H9 (cell line): Measurements from ENCODE around the gene TMEM45B. TPM values are rescaled to one million over a fixed set of nuclear protein-coding genes. Genes with fewer than 3 reads are reported as not detected.
"Not testable (repeated sequence)": the region's sequence is repeated elsewhere in the genome, so short reads cannot be mapped to it uniquely, and the experiment has no call there.

Experiments used
- DNase-seq: peaks from one replicate; pipeline ENCODE4 v3.0.0-alpha.2; 2017
- H2AFZ ChIP-seq: one replicate; pipeline ENCODE4 v1.6.1; 2013; ENCODE audit warnings: mild to moderate bottlenecking, low read length, control low read depth, moderate library complexity
- H2AK5ac ChIP-seq: 2 replicates; pipeline ENCODE4 v1.6.1; 2013; ENCODE audit warnings: low read length, control low read depth, mixed read lengths; ENCODE audit not compliant: insufficient read length
- H2BK120ac ChIP-seq: one replicate; pipeline ENCODE4 v1.6.1; 2013; ENCODE audit warnings: low read depth, mild to moderate bottlenecking, low read length, control low read depth, inconsistent platforms; ENCODE audit not compliant: poor library complexity, severe bottlenecking
- H2BK12ac ChIP-seq: 2 replicates; pipeline ENCODE4 v1.6.1; 2013; ENCODE audit warnings: low read length, control low read depth, mixed read lengths, low read depth; ENCODE audit not compliant: insufficient read length
- H2BK15ac ChIP-seq: 2 replicates; pipeline ENCODE4 v1.6.1; 2013; ENCODE audit warnings: low read depth, low read length, control low read depth
- H2BK20ac ChIP-seq: one replicate; pipeline ENCODE4 v1.6.1; 2013; ENCODE audit warnings: low read depth, mild to moderate bottlenecking, low read length, control low read depth, inconsistent platforms; ENCODE audit not compliant: poor library complexity, severe bottlenecking
- H2BK5ac ChIP-seq: 2 replicates; pipeline ENCODE4 v1.6.1; 2013; ENCODE audit warnings: low read length, control low read depth, mixed read lengths; ENCODE audit not compliant: insufficient read length
- H3K14ac ChIP-seq: 2 replicates; pipeline ENCODE4 v1.6.1; 2013; ENCODE audit warnings: low read length, control low read depth; ENCODE audit not compliant: insufficient read depth
- H3K18ac ChIP-seq: 2 replicates; pipeline ENCODE4 v1.6.1; 2013; ENCODE audit warnings: low read depth, mild to moderate bottlenecking, mixed read lengths, low read length, control low read depth; ENCODE audit not compliant: insufficient read length
- H3K23ac ChIP-seq: 2 replicates; pipeline ENCODE4 v1.6.1; 2013; ENCODE audit warnings: low read length, control low read depth, mixed read lengths, low read depth; ENCODE audit not compliant: insufficient read length
- H3K23me2 ChIP-seq: 2 replicates; pipeline ENCODE4 v1.6.1; 2013; ENCODE audit warnings: low read depth, mild to moderate bottlenecking, mixed read lengths, low read length, control low read depth; ENCODE audit not compliant: insufficient read length, poor library complexity, severe bottlenecking
- H3K27ac ChIP-seq: 2 replicates; pipeline ENCODE4 v1.5.1; 2013; ENCODE audit warnings: low read length, control low read depth, mixed read lengths, low read depth; ENCODE audit not compliant: insufficient read length
- H3K27me3 ChIP-seq: 2 replicates; pipeline ENCODE4 v1.6.1; 2013; ENCODE audit warnings: low read length, control low read depth, inconsistent platforms; ENCODE audit not compliant: insufficient read depth
- H3K4ac ChIP-seq: 2 replicates; pipeline ENCODE4 v1.6.1; 2013; ENCODE audit warnings: low read depth, mild to moderate bottlenecking, control low read depth, inconsistent platforms, low read length, moderate library complexity
- H3K4me1 ChIP-seq: 2 replicates; pipeline ENCODE4 v1.6.1; 2013; ENCODE audit warnings: low read length, control low read depth, inconsistent platforms; ENCODE audit not compliant: insufficient read depth
- H3K4me2 ChIP-seq: 2 replicates; pipeline ENCODE4 v1.6.1; 2013; ENCODE audit warnings: low read length, control low read depth, mixed read lengths; ENCODE audit not compliant: insufficient read length, insufficient read depth
- H3K56ac ChIP-seq: 2 replicates; pipeline ENCODE4 v1.6.1; 2013; ENCODE audit warnings: low read depth, mild to moderate bottlenecking, mixed read lengths, low read length, control low read depth; ENCODE audit not compliant: insufficient read length
- H3K79me1 ChIP-seq: 2 replicates; pipeline ENCODE4 v1.6.1; 2013; ENCODE audit warnings: low read depth, mild to moderate bottlenecking, moderate library complexity, low read length, control low read depth, inconsistent platforms; ENCODE audit not compliant: insufficient read depth, poor library complexity, severe bottlenecking
- H3K79me2 ChIP-seq: 2 replicates; pipeline ENCODE4 v1.6.1; 2013; ENCODE audit warnings: low read length, control low read depth, inconsistent platforms; ENCODE audit not compliant: insufficient read depth
- H3K9ac ChIP-seq: 2 replicates; pipeline ENCODE4 v1.6.1; 2013; ENCODE audit warnings: low read length, control low read depth, mixed read lengths; ENCODE audit not compliant: insufficient read length; ENCODE audit errors: extremely low read depth
- H3K9me3 ChIP-seq: one replicate; pipeline ENCODE4 v1.6.1; 2013; ENCODE audit warnings: low read depth, low read length, inconsistent platforms; ENCODE audit not compliant: control insufficient read depth
- H3T11ph ChIP-seq: one replicate; pipeline ENCODE4 v1.6.1; 2013; ENCODE audit warnings: mild to moderate bottlenecking, low read length, control low read depth, inconsistent platforms
- H4K20me1 ChIP-seq: one replicate; pipeline ENCODE4 v1.6.1; 2013; ENCODE audit not compliant: control insufficient read depth, insufficient read length, insufficient read depth
- H4K5ac ChIP-seq: 2 replicates; pipeline ENCODE4 v1.6.1; 2013; ENCODE audit warnings: low read depth, mild to moderate bottlenecking, mixed read lengths, low read length, control low read depth; ENCODE audit not compliant: insufficient read length
- H4K8ac ChIP-seq: replicated peaks from 2 replicates; pipeline ENCODE4 v1.6.1; 2013; ENCODE audit warnings: low read length, control low read depth, mixed read lengths, low read depth; ENCODE audit not compliant: insufficient read length
- H4K91ac ChIP-seq: 2 replicates; pipeline ENCODE4 v1.6.1; 2013; ENCODE audit warnings: low read depth, mild to moderate bottlenecking, moderate library complexity, mixed read lengths, low read length, control low read depth; ENCODE audit not compliant: insufficient read length
- H3K27ac Mint-ChIP-seq, 3 experiments: 2 replicates in 2 of 3; 3 replicates in 1 of 3; pipeline ENCODE4 v1.8.0; 2020 to 2021; ENCODE audit warnings: mixed read lengths in 3 of 3, mild to moderate bottlenecking in 1 of 3, moderate library complexity in 1 of 3
- H3K27me3 Mint-ChIP-seq: 2 replicates; pipeline ENCODE4 v1.8.0; 2021; ENCODE audit warnings: low read depth, mild to moderate bottlenecking, moderate library complexity, mixed read lengths
- H3K36me3 Mint-ChIP-seq, 3 experiments: 2 replicates in 2 of 3; 3 replicates in 1 of 3; pipeline ENCODE4 v1.8.0; 2020 to 2021; ENCODE audit warnings: low read depth in 3 of 3, mixed read lengths in 3 of 3; ENCODE audit not compliant: insufficient read depth in 1 of 3
- H3K4me1 Mint-ChIP-seq, 2 experiments: 2 replicates each; pipeline ENCODE4 v1.8.0; 2020; ENCODE audit warnings: mixed read lengths in 2 of 2
- H3K4me3 Mint-ChIP-seq, 2 experiments: 2 replicates in 1 of 2; 3 replicates in 1 of 2; pipeline ENCODE4 v1.8.0; 2020 to 2021; ENCODE audit warnings: mild to moderate bottlenecking in 2 of 2, mixed read lengths in 2 of 2, moderate library complexity in 1 of 2
- H3K9me3 Mint-ChIP-seq, 2 experiments: 2 replicates in 1 of 2; 3 replicates in 1 of 2; pipeline ENCODE4 v1.8.0; 2020; ENCODE audit warnings: mild to moderate bottlenecking in 2 of 2, mixed read lengths in 2 of 2, moderate library complexity in 1 of 2
- CTCF ChIP-seq: fragments of 200-600 bp; sonication (generic); conservative IDR thresholded peaks from 3 replicates; pipeline ENCODE4 v1.8.0; 2021; ENCODE audit warnings: antibody characterized with exemption, mild to moderate bottlenecking
- WGBS: extraction: QIAGEN DNeasy Blood & Tissue Kit; methylation state at CpG from one replicate; pipeline ENCODE4 v1.1.7; 2013; ENCODE audit warnings: missing lambda C conversion rate, low lambda C conversion rate, mixed read lengths; ENCODE audit not compliant: insufficient read length; ENCODE audit errors: extremely low coverage; 5-methylcytosine and 5-hydroxymethylcytosine counted together
- total RNA-seq: library from RNA; stranded (reverse); gene quantifications from 2 replicates; pipeline ENCODE4 v1.2.1, GENCODE V29; 2021

TMEM45B gene
- total RNA-seq, 1 experiment from 2014 or later = 0.70 TPM

GRCh38 chr11:129866311-129866710 lies 50.7 kb downstream of the TMEM45B start:
- Histone ChIP-seq H2BK12ac (no peak overlapping the region), H3K27me3 (no peaks in the 10 kb centered on the region), H3K9ac (no peak overlapping the region), H3T11ph (no peak overlapping the region), H3K23me2 (no peaks in the 10 kb centered on the region), H2AFZ (no peak overlapping the region), H2BK120ac (no peak overlapping the region), H3K56ac (no peak overlapping the region), H4K91ac (no peak overlapping the region), H4K5ac (no peak overlapping the region), H3K18ac (no peak overlapping the region), H2BK15ac (no peak overlapping the region), H3K14ac (no peak overlapping the region), H3K4me2 (no peak overlapping the region), H3K9me3 (no peaks in the 10 kb centered on the region), H3K23ac (no peak overlapping the region), H3K27ac (no peak overlapping the region), H4K8ac (no peak overlapping the region), H2BK5ac (no peak overlapping the region), H4K20me1 (no peaks in the 10 kb centered on the region), H3K79me1 (no peaks in the 10 kb centered on the region), H3K4me1 (peaks cover 2% of the 10 kb centered on the region; the same call in 1 of the 2 replicates), H2AK5ac (no peak overlapping the region), H2BK20ac (no peak overlapping the region), H3K4ac (no peak overlapping the region), H3K79me2 (no peaks in the 10 kb centered on the region)
- H3K27me3 Mint-ChIP-seq = no peaks in the 10 kb centered on the region
- no CpG with 5 or more reads among the region's 3 CpGs for WGBS
- peaks cover 11% of the 10 kb centered on the region in 2 experiments for H3K4me1 Mint-ChIP-seq
- no peak for TF ChIP-seq CTCF
- H3K9me3 Mint-ChIP-seq = no peaks in the 10 kb centered on the region
- H3K27ac Mint-ChIP-seq = peak overlapping the region in 1 of 3 experiments; percentile 58; a peak in 2 of 7 replicates
- H3K4me3 Mint-ChIP-seq = no peak overlapping the region
- DNase-seq = no peak
- peaks cover 60 to 94% (median 90%) of the 10 kb centered on the region in 3 experiments for H3K36me3 Mint-ChIP-seq

GRCh38 chr11:129868626-129869025 lies 53.0 kb downstream of the TMEM45B start:
- not testable (repeated sequence) for H3K27ac ChIP-seq, H2BK20ac ChIP-seq, H3K4me2 ChIP-seq, H3K27me3 Mint-ChIP-seq, H3K4me1 ChIP-seq, H3K56ac ChIP-seq, H3K27ac Mint-ChIP-seq, H4K91ac ChIP-seq, H3T11ph ChIP-seq, H2AFZ ChIP-seq, H3K79me2 ChIP-seq, H4K20me1 ChIP-seq, H3K79me1 ChIP-seq, DNase-seq, H3K18ac ChIP-seq, H3K14ac ChIP-seq, H3K4me3 Mint-ChIP-seq, H2BK120ac ChIP-seq, H3K9ac ChIP-seq, H3K9me3 ChIP-seq, H3K23me2 ChIP-seq, H2BK15ac ChIP-seq, H3K27me3 ChIP-seq, H2BK5ac ChIP-seq, H3K4me1 Mint-ChIP-seq, H3K4ac ChIP-seq, H2BK12ac ChIP-seq, H3K9me3 Mint-ChIP-seq, H2AK5ac ChIP-seq, H4K5ac ChIP-seq, H4K8ac ChIP-seq, H3K23ac ChIP-seq
- H3K36me3 Mint-ChIP-seq = peaks cover 64 to 96% (median 92%) of the 10 kb centered on the region in 3 experiments
- no CpG with 5 or more reads among the region's 16 CpGs for WGBS
